Naive B cell (primary cell): Measurements from ENCODE around the gene RNU1-3. TPM values are rescaled to one million over a fixed set of nuclear protein-coding genes. Genes with fewer than 3 reads are reported as not detected.
"Not testable (repeated sequence)": the region's sequence is repeated elsewhere in the genome, so short reads cannot be mapped to it uniquely, and the experiment has no call there.

Experiments used
- ATAC-seq, 2 donors: fragments of 150-1000 bp; cut with Tn5 transposase; 2 replicates each; pipeline ENCODE4 v1.10.0; 2021; ENCODE audit warnings: low read depth in 2 of 2, mild to moderate bottlenecking in 2 of 2, moderate library complexity in 2 of 2
- DNase-seq: peaks from one replicate; pipeline ENCODE4 v3.0.0; 2022
- H3K27ac Mint-ChIP-seq, 6 donors: one replicate each; pipeline ENCODE4 v1.8.0; 2020 to 2022; ENCODE audit warnings: mild to moderate bottlenecking in 6 of 6, mixed read lengths in 6 of 6, moderate library complexity in 5 of 6, inconsistent platforms in 2 of 6
- H3K27me3 Mint-ChIP-seq, 3 donors: one replicate each; pipeline ENCODE4 v1.8.0; 2021 to 2022; ENCODE audit warnings: mixed read lengths in 3 of 3, mild to moderate bottlenecking in 1 of 3
- H3K36me3 Mint-ChIP-seq, 2 donors: one replicate each; pipeline ENCODE4 v1.8.0; 2020 to 2022; ENCODE audit warnings: mixed read lengths in 2 of 2, inconsistent platforms in 1 of 2, mild to moderate bottlenecking in 1 of 2
- H3K4me1 Mint-ChIP-seq, 3 donors: one replicate each; pipeline ENCODE4 v1.8.0; 2020 to 2022; ENCODE audit warnings: mixed read lengths in 3 of 3, inconsistent platforms in 1 of 3, mild to moderate bottlenecking in 1 of 3, moderate library complexity in 1 of 3
- H3K4me3 Mint-ChIP-seq, 8 donors: one replicate each; pipeline ENCODE4 v1.8.0; 2020 to 2022; ENCODE audit warnings: mild to moderate bottlenecking in 8 of 8, mixed read lengths in 8 of 8, moderate library complexity in 8 of 8, inconsistent platforms in 2 of 8
- H3K9me3 Mint-ChIP-seq, 7 donors: one replicate each; pipeline ENCODE4 v1.8.0; 2020 to 2022; ENCODE audit warnings: mixed read lengths in 7 of 7, mild to moderate bottlenecking in 5 of 7, inconsistent platforms in 2 of 7, moderate library complexity in 1 of 7
- polyA plus RNA-seq, 6 donors: library from polyadenylated mRNA; unstranded; fragments of 300-500 nt; fragmentation: Illumina TruSeq; gene quantifications; one replicate each; pipeline ENCODE4 v1.2.3, GENCODE V29; 2021; ENCODE audit warnings: low read depth in 6 of 6

The RNU1-3 gene
- polyA plus RNA-seq, 6 donors from 2014 or later, result 27.4 to 56.9 (median 45.9) TPM; not detected in 2

DNA sequence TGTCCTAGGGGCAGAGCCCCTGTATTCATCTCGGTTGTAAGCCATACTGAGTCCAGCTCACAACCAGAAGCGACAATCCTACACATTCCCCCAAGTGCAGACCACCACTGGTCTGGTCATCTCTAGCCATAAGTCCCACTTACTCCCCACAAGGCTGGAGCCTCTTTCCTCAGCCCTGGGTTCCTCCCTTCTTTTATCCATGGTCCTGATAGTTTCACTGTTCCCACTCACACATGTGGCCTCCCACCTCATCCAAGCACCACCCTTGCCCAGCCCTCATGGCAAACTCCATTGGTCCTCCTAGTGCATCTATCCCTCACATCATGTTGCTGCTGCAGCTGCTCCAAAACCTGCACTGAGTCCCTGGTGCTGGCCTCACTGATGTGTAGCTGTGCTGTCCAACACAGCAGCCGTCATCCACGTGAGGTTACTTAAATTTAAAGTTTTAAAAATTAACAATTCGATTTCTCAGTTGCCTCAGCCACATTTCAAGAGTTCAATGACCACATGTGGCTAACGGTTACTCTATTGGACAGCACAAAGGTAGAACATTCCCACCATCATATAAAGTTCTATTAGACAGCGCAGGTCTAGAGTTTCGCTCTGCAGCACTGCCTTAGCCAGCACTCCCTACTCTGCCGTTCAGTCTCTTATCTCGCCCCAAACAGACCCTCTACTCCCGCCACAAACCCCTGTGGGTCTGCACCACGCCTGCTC, 23.1 kb downstream of the RNU1-3 start:
- peak in 1 of 2 donors; percentile 2 for ATAC-seq
- H3K4me3 Mint-ChIP-seq, H3K27me3 Mint-ChIP-seq, DNase-seq, H3K4me1 Mint-ChIP-seq, H3K27ac Mint-ChIP-seq, H3K9me3 Mint-ChIP-seq, H3K36me3 Mint-ChIP-seq: not testable (repeated sequence)

GRCh38 chr1:16643001-16643411, 23.7 kb downstream of the RNU1-3 start:
- H3K9me3 Mint-ChIP-seq, ATAC-seq, H3K4me3 Mint-ChIP-seq, H3K27me3 Mint-ChIP-seq, H3K36me3 Mint-ChIP-seq, H3K27ac Mint-ChIP-seq, DNase-seq, H3K4me1 Mint-ChIP-seq: not testable (repeated sequence)

DNA sequence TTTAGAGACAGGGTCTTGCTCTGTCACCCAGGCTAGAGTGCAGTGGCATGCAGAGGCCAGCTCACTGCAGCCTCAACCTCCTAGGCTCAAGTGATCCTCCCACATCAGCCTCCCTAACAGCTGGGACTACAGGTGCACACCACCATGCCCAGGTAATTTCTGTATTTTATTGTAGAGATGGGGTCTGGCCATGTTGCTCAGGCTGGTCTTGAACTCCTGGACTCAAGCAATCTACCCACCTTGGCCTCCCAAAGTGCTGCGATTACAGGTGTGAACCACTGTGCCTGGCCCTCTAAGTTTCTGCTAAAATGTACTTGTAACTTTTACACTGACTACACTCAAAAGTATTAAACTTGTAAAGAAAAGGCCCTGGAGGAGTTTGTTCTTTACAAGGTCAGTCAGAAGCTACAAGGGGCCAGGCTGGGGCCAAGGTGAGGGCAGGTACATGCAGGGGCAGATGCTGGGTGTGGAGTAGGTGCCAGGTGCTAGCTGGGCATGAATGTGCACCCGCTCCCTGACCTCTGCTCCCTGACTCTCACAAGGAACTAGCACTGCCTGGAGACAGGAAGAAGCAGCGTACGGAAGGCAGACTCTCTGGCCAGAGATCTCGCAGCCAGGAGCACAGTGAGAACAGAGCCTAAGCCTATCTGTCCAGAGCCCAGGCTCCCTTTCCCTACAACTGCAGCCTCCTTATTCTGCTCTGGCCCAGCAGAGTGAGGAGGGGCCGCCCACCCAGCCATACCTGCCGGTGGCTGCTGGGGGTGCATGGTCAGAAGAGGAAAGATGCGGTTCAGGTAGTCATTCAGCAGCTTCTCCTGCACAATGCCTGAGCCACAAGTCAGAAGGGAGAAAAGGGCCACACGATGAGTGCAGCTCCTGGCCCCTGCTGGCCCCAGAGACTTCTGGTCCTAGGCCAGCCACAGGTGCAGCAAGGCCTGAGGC, 24.5 kb downstream of the RNU1-3 start:
- not testable (repeated sequence) for H3K36me3 Mint-ChIP-seq, ATAC-seq

GRCh38 chr1:16641159-16641975, 25.4 kb downstream of the RNU1-3 start:
- not testable (repeated sequence) for H3K4me1 Mint-ChIP-seq, H3K4me3 Mint-ChIP-seq, DNase-seq, H3K27ac Mint-ChIP-seq, H3K27me3 Mint-ChIP-seq, H3K36me3 Mint-ChIP-seq, ATAC-seq, H3K9me3 Mint-ChIP-seq

More for the DNA sequence above, 24.5 kb downstream of the RNU1-3 start:
- not testable (repeated sequence) for DNase-seq, H3K9me3 Mint-ChIP-seq, H3K4me1 Mint-ChIP-seq, H3K27me3 Mint-ChIP-seq
- Mint-ChIP-seq H3K27ac (peak overlapping the region in 2 of 6 donors; percentile 28 to 57), H3K4me3 (peak overlapping the region in 1 of 8 donors; percentile 7)

DNA sequence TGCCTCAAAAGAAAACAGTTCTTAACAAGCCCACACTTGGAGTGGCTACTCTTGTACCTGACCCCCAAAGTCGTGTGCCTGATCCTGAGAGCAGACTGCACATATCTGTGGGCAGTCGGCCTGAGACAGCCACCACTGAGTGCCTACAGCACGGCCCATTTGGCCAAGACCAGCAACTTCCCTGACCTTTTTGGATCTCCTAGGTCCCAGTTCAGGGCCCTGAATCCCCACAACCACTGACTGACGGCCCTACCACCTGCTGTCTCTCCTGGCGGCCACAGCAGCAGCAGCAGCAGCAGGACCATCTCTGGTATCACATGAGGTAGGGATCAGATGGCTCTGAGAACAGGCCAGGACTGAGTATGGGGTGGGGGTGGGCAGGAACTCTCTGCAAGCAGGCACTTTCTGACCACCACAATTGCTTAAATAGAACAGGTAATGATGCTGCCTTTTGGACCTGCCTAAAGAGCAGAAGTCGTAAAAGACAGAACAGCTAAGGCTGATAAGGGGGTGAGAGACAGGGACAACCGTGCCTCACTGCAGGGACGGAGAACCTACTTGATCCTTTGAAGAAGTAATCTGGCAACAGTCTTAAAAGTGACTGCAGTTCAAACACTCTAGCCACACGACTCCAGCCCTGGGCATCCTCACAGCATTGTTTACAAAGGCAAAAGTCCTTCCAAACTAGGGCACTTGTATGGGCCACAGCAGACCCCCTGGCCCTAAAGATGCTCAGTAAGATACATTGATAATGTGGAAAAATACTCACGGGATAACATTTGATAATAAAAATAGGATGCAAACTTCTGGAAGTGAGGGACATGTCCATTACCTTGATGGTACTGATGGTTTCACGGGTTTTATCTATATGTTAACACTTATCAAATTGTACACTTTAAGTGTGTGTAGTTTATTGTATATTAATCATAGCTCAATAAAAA, 27.4 kb downstream of the RNU1-3 start:
- H3K4me1 Mint-ChIP-seq, H3K27ac Mint-ChIP-seq, H3K36me3 Mint-ChIP-seq, H3K27me3 Mint-ChIP-seq, ATAC-seq, H3K4me3 Mint-ChIP-seq, DNase-seq, H3K9me3 Mint-ChIP-seq: not testable (repeated sequence)

GRCh38 chr1:16637941-16638778, 28.6 kb downstream of the RNU1-3 start:
- H3K4me3 Mint-ChIP-seq, H3K27me3 Mint-ChIP-seq, ATAC-seq, DNase-seq, H3K9me3 Mint-ChIP-seq, H3K27ac Mint-ChIP-seq, H3K4me1 Mint-ChIP-seq: not testable (repeated sequence)
- H3K36me3 Mint-ChIP-seq, result peaks cover 9 to 15% of the 10 kb centered on the region in 2 donors

GRCh38 chr1:16636551-16637195, 30.1 kb downstream of the RNU1-3 start:
- H3K36me3 Mint-ChIP-seq, result peaks cover 9 to 30% of the 10 kb centered on the region in 2 donors

GRCh38 chr1:16635959-16636358, 30.8 kb downstream of the RNU1-3 start:
- H3K27me3 Mint-ChIP-seq, result not testable (repeated sequence)

More at GRCh38 chr1:16636551-16637195, 30.1 kb downstream of the RNU1-3 start:
- not testable (repeated sequence) for H3K9me3 Mint-ChIP-seq, H3K27me3 Mint-ChIP-seq, DNase-seq, H3K4me3 Mint-ChIP-seq, ATAC-seq, H3K27ac Mint-ChIP-seq, H3K4me1 Mint-ChIP-seq

GRCh38 chr1:16633540-16634282, 33.0 kb downstream of the RNU1-3 start:
- peaks cover 9 to 57% of the 10 kb centered on the region in 2 donors for H3K36me3 Mint-ChIP-seq
- H3K27me3 Mint-ChIP-seq, DNase-seq, H3K9me3 Mint-ChIP-seq, H3K4me1 Mint-ChIP-seq, H3K4me3 Mint-ChIP-seq, ATAC-seq: not testable (repeated sequence)
- peak overlapping the region in 3 of 6 donors; percentile 4 to 62 (median 16) for H3K27ac Mint-ChIP-seq

More at GRCh38 chr1:16635959-16636358, 30.8 kb downstream of the RNU1-3 start:
- DNase-seq, H3K4me1 Mint-ChIP-seq, H3K4me3 Mint-ChIP-seq, ATAC-seq, H3K27ac Mint-ChIP-seq, H3K9me3 Mint-ChIP-seq: not testable (repeated sequence)
- peaks cover 9 to 37% of the 10 kb centered on the region in 2 donors for H3K36me3 Mint-ChIP-seq

DNA sequence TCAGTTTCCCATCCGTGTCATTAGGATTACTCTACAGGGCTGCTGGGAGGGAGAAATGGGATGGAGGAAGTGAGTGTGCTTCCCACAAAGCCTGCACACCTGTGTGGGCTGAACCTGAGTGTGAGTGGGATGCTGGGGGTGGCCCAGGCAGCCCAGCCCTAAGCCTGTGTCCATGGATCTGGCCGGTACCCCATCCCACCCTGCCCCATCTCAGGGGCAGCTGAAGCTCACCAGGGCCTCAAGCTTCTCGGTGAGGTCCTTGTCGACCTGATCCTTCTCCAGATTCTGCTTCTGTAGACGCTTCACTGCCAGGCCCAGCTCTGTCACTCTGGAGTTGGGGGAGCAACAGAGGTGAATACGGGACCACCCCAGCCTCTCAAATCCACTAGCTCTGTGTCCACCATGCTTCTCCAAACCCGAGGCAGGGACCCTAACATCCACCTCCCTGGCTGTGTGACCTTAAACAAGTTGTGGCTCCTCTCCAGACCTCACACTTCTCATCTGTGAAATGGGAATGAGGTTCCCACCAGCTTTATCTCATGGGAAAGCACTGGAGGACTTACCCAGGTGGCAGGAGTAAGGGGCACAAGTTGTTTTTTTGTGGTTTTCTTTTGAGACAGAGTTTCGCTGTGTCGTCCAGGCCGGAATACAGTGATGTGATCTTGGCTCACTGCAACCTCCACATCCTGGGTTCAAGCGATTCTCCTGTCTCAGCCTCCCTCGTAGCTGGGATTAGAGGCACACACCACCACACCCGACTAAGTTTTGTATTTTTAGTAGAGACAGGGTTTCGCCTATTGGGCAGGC, 34.5 kb downstream of the RNU1-3 start:
- DNase-seq, H3K4me3 Mint-ChIP-seq, ATAC-seq, H3K27me3 Mint-ChIP-seq, H3K9me3 Mint-ChIP-seq, H3K4me1 Mint-ChIP-seq: not testable (repeated sequence)
- Mint-ChIP-seq H3K36me3 (peaks cover 9 to 62% of the 10 kb centered on the region in 2 donors), H3K27ac (peak overlapping the region in 3 of 6 donors; percentile 10 to 47 (median 27))
